Measurements from ENCODE around the gene RGS6. TPM values are rescaled to one million over a fixed set of nuclear protein-coding genes. Genes with fewer than 3 reads are reported as not detected.

The RGS6 gene
- total and polyA plus RNA-seq, 2 of the 4 experiments (the other 2 are of a cell fraction) = not detected

- no peak overlapping the region for H2AFZ ChIP-seq (replicated peaks; ENCODE audit: low read length, poor library complexity)
- no peaks in the 10 kb centered on the region for H3K9me3 ChIP-seq (ENCODE audit: control insufficient read depth, insufficient read depth, low read length)
- no peaks in the 10 kb centered on the region for H3K9me1 ChIP-seq (ENCODE audit: insufficient read depth, low read length)
- no peak overlapping the region for H2BK15ac ChIP-seq (ENCODE audit: low read depth, low read length)
- H3K4me3 ChIP-seq (ENCODE audit: insufficient read depth, low read depth, low read length) = no peak overlapping the region
- no peak overlapping the region for H4K8ac ChIP-seq (ENCODE audit: low read depth in 2 of 2, low read length in 2 of 2)
- H3K4ac ChIP-seq (ENCODE audit: low read depth, low read length) = no peak overlapping the region
- H4K20me1 ChIP-seq (ENCODE audit: insufficient read depth, low read length) = no peaks in the 10 kb centered on the region
- H3K23ac ChIP-seq (ENCODE audit: low read depth, low read length) = no peak overlapping the region
- TF ChIP-seq NFE2L2 (IDR thresholded peaks at IDR 0.05; ENCODE audit: low read depth, low read length) = no peak
- no peak for TF ChIP-seq CHD1 (IDR thresholded peaks at IDR 0.05; ENCODE audit: low read depth, low read length)
- TF ChIP-seq CEBPB (IDR thresholded peaks at IDR 0.05; ENCODE audit: low read depth, low read length) = no peak
- no peak for TF ChIP-seq MXI1 (IDR thresholded peaks at IDR 0.05; ENCODE audit: borderline replicate concordance, low read depth, low read length)
- TF ChIP-seq MAFK (IDR thresholded peaks at IDR 0.05; ENCODE audit: low read depth, low read length) = no peak
- no peak for TF ChIP-seq RFX5 (IDR thresholded peaks at IDR 0.05; ENCODE audit: low read depth, low read length)
- no peak for TF ChIP-seq RCOR1 (IDR thresholded peaks at IDR 0.05; ENCODE audit: insufficient replicate concordance, low read length)
- TF ChIP-seq SMC3 (IDR thresholded peaks at IDR 0.05; ENCODE audit: low read depth, low read length) = no peak
- TF ChIP-seq FOS (IDR thresholded peaks at IDR 0.05; ENCODE audit: low read depth, low read length) = no peak
- no peak for TF ChIP-seq USF2 (IDR thresholded peaks at IDR 0.05; ENCODE audit: low read depth, low read length)
- no peak for TF ChIP-seq ELK1 (IDR thresholded peaks at IDR 0.05; ENCODE audit: borderline replicate concordance, low read depth, low read length)
- TF ChIP-seq BHLHE40 (IDR thresholded peaks at IDR 0.05; ENCODE audit: low read depth, low read length) = no peak
- TF ChIP-seq RAD21 (IDR thresholded peaks at IDR 0.05; ENCODE audit: low read length) = no peak
- no peak for TF ChIP-seq POLR2A (IDR thresholded peaks at IDR 0.05; ENCODE audit: low read depth, low read length)
- no peak for TF ChIP-seq MAZ (IDR thresholded peaks at IDR 0.05; ENCODE audit: borderline replicate concordance, low read depth, low read length)
- H4K5ac ChIP-seq (ENCODE audit: low read depth, low read length) = no peak overlapping the region
- WGBS, 2 experiments (ENCODE audit: extremely low coverage in 2 of 2, insufficient read length in 1 of 2) = 51% methylated on average over 13 of the region's 22 CpGs; no CpG with 5 or more reads in 1 of the 2 experiments
- in situ Hi-C loops (cut with MboI; ENCODE audit: low sequenced_read_pairs) (no loop called here), dilution Hi-C loops (cut with HindIII; ENCODE audit: low sequenced_read_pairs, unreplicated experiment) (no loop called here), intact Hi-C loops (cut with micrococcal nuclease) (no loop called here)
- H2AK9ac ChIP-seq (replicated peaks; ENCODE audit: low read depth, low read length, poor library complexity) = no peak overlapping the region
- ChIA-PET CTCF (no interaction called here), POLR2A (ENCODE audit: unreplicated experiment) (no interaction called here)
- no peaks in the 10 kb centered on the region for H3K79me1 ChIP-seq (ENCODE audit: low read depth in 1 of 2, low read length in 2 of 2)
- H3K36me3 ChIP-seq (ENCODE audit: control insufficient read depth, insufficient read depth, low read length) = no peaks in the 10 kb centered on the region
- H3K4me1 ChIP-seq (ENCODE audit: control insufficient read depth, insufficient read depth, low read length) = no peaks in the 10 kb centered on the region
- H3K18ac ChIP-seq (ENCODE audit: low read depth, low read length) = no peak overlapping the region
- no TSS peak for BruUV-seq (replicated peaks)
- H3K14ac ChIP-seq (replicated peaks; ENCODE audit: low read depth, low read length) = no peak overlapping the region
- H4K91ac ChIP-seq (ENCODE audit: insufficient read depth, low read depth, low read length) = no peak overlapping the region
- H3K9ac ChIP-seq (ENCODE audit: low read depth, low read length) = no peak overlapping the region
- no peak overlapping the region for H2BK5ac ChIP-seq (ENCODE audit: low read depth, low read length, poor library complexity, severe bottlenecking)
- no peak overlapping the region for H3K4me2 ChIP-seq (ENCODE audit: low read depth, low read length)
- H3K27me3 ChIP-seq (ENCODE audit: control insufficient read depth, insufficient read depth, low read length) = no peaks in the 10 kb centered on the region
- no peak overlapping the region for H2BK20ac ChIP-seq (ENCODE audit: low read depth, low read length)
- ATAC-seq (ENCODE audit: low read depth) (no peak), DNase-seq (no peak)
- no peak overlapping the region for H2AK5ac ChIP-seq (ENCODE audit: low read depth, low read length)
- no peak overlapping the region for H3K56ac ChIP-seq (ENCODE audit: extremely low read depth, insufficient read depth, low read length)
- H2BK120ac ChIP-seq (ENCODE audit: low read depth, low read length) = no peak overlapping the region
- H3K27ac ChIP-seq (ENCODE audit: insufficient read depth, low read length) = no peak overlapping the region
Observed at GRCh38 chr14:72236629-72237028, 304.4 kb downstream of the RGS6 start.
